KBM-7 (cell line): ENCODE measurements around the gene CAMK2N2.

Source experiments
- DNase-seq: peaks from one replicate; pipeline ENCODE4 v3.0.0-alpha.2; 2015
- in situ Hi-C: fragments of 300-500 bp; cut with MboI; formaldehyde crosslinking; loops from 2 replicates; pipeline ENCODE4 v1.14.3; 2020; ENCODE audit warnings: low sequenced_read_pairs, low pct_unique_long_range_greater_than_20kb, mixed read lengths

Gene CAMK2N2

GRCh38 chr3:184261270-184261853 lies at the start of gene CAMK2N2:
Gene CAMK2N2 (minus strand): TSS chr3:184261553. CDS start chr3:184261285, 268 bp downstream.
- DNase-seq, result peak; percentile 63
- in situ Hi-C loops, result no loop called here

GRCh38 chr3:184308744-184309143 lies 47.4 kb upstream of the CAMK2N2 start:
- in situ Hi-C loops, result no loop called here

GRCh38 chr3:184307915-184308314 lies 46.6 kb upstream of the CAMK2N2 start:
- DNase-seq, result no peak
- in situ Hi-C loops, result no loop called here

More at GRCh38 chr3:184308744-184309143, 47.4 kb upstream of the CAMK2N2 start:
- no peak for DNase-seq

- no peak for DNase-seq
- in situ Hi-C loops, result no loop called here
These were observed 45.1 kb upstream of the CAMK2N2 start for GRCh38 chr3:184306341-184306972.

- in situ Hi-C loops, result no loop called here
- peak; percentile 21 for DNase-seq
These were observed 44.2 kb upstream of the CAMK2N2 start for GRCh38 chr3:184305577-184305976.

GRCh38 chr3:184300378-184300720 lies 39.0 kb upstream of the CAMK2N2 start:
- in situ Hi-C loops, result no loop called here
- no peak for DNase-seq

GRCh38 chr3:184299488-184300377 lies 38.4 kb upstream of the CAMK2N2 start:
- no peak for DNase-seq
- in situ Hi-C loops, result loop anchor here (25.0 kb wide), 1 partner anchor 412 kb away; the partner anchor contains the start of gene PARL

GRCh38 chr3:184298759-184299487 lies 37.6 kb upstream of the CAMK2N2 start, which contains the start of gene PSMD2:
Gene PSMD2 (plus strand): TSS chr3:184299241. CDS start chr3:184299267, 26 bp downstream.
- DNase-seq, result peak; percentile 92
- in situ Hi-C loops, result loop anchor here (25.0 kb wide), 1 partner anchor 412 kb away; the partner anchor contains the start of gene PARL

GRCh38 chr3:184296616-184297015 lies 35.3 kb upstream of the CAMK2N2 start:
- in situ Hi-C loops, result loop anchor here (25.0 kb wide), 1 partner anchor 409 kb away; the partner anchor contains the start of gene PARL

GRCh38 chr3:184295771-184296170 lies 34.4 kb upstream of the CAMK2N2 start:
- in situ Hi-C loops, result loop anchor here (25.0 kb wide), 1 partner anchor 408 kb away; the partner anchor contains the start of gene PARL
- DNase-seq, result no peak

More at GRCh38 chr3:184296616-184297015, 35.3 kb upstream of the CAMK2N2 start:
- no peak for DNase-seq

- DNase-seq, result no peak
- in situ Hi-C loops, result loop anchor here (25.0 kb wide), 1 partner anchor 405 kb away; the partner anchor contains the start of gene PARL
These were observed 30.5 kb upstream of the CAMK2N2 start for GRCh38 chr3:184291738-184292445.

GRCh38 chr3:184291044-184291737 lies 29.8 kb upstream of the CAMK2N2 start:
- in situ Hi-C loops, result loop anchor here (25.0 kb wide), 1 partner anchor 404 kb away; the partner anchor contains the start of gene PARL
- DNase-seq, result no peak

GRCh38 chr3:184290331-184290730 lies 29.0 kb upstream of the CAMK2N2 start:
- in situ Hi-C loops, result loop anchor here (25.0 kb wide), 1 partner anchor 403 kb away; the partner anchor contains the start of gene PARL
- no peak for DNase-seq

GRCh38 chr3:184289426-184289938 lies 28.1 kb upstream of the CAMK2N2 start:
- in situ Hi-C loops, result loop anchor here (25.0 kb wide), 1 partner anchor 402 kb away; the partner anchor contains the start of gene PARL
- peak; percentile 83 for DNase-seq

- peak; percentile 75 for DNase-seq
- in situ Hi-C loops, result loop anchor here (25.0 kb wide), 1 partner anchor 397 kb away; the partner anchor contains the start of gene PARL
These were observed 23.3 kb upstream of the CAMK2N2 start for GRCh38 chr3:184284696-184285095.

- in situ Hi-C loops, result loop anchor here (25.0 kb wide), 1 partner anchor 396 kb away; the partner anchor contains the start of gene PARL
- no peak for DNase-seq
These were observed 22.3 kb upstream of the CAMK2N2 start for GRCh38 chr3:184283681-184284080.

- DNase-seq, result no peak
- in situ Hi-C loops, result loop anchor here (25.0 kb wide), 1 partner anchor 396 kb away; the partner anchor contains the start of gene PARL
These were observed 21.6 kb upstream of the CAMK2N2 start for GRCh38 chr3:184282941-184283340.
